Body of pancreas (tissue), 4 donors: ENCODE data around the gene SORCS2.

ENCODE experiments used
- CTCF ChIP-seq, 7 experiments: fragments of 450-650 bp in 4 of 7; fragments of 200-600 bp in 3 of 7; sonication (generic) in 3 of 7; IDR thresholded peaks; one replicate each; pipeline ENCODE4 v1.5.1; 2016 to 2019; ENCODE audit warnings: antibody characterized with exemption in 7 of 7
- POLR2A ChIP-seq, 3 donors: fragments of 450-650 bp; IDR thresholded peaks; one replicate each; pipeline ENCODE4 v1.6.1; 2016; ENCODE audit warnings: antibody characterized with exemption in 3 of 3, mild to moderate bottlenecking in 2 of 3

- TF ChIP-seq CTCF (IDR thresholded peaks at IDR 0.05) (no peak), POLR2A (IDR thresholded peaks at IDR 0.05) (no peak)
Measured at GRCh38 chr4:7262134-7262533, 69.8 kb downstream of the SORCS2 start.
